Measurements from ENCODE around the gene RAB9A.

Gene RAB9A

GRCh38 chrX:13687203-13687602 is 1.7 kb upstream of the RAB9A start:
- no peaks in the 10 kb centered on the region for H3K9me3 ChIP-seq (ENCODE audit: control insufficient read depth, insufficient read depth, low read length)
- no peak overlapping the region for H3K9ac ChIP-seq (ENCODE audit: low read depth, low read length)
- H3K36me3 ChIP-seq (ENCODE audit: insufficient read depth, low read length), result no peaks in the 10 kb centered on the region
- H3K4me1 ChIP-seq (ENCODE audit: insufficient read depth, low read length), result no peaks in the 10 kb centered on the region

GRCh38 chrX:13688384-13688957 is 457 bp upstream of the RAB9A start:
- no peaks in the 10 kb centered on the region for H3K36me3 ChIP-seq (ENCODE audit: insufficient read depth, low read length)
- H3K9me3 ChIP-seq (ENCODE audit: control insufficient read depth, insufficient read depth, low read length), result no peaks in the 10 kb centered on the region
- peak overlapping the region; percentile 47; the same call in 1 of the 2 replicates for H3K9ac ChIP-seq (ENCODE audit: low read depth, low read length)
- peaks cover 11% of the 10 kb centered on the region for H3K4me1 ChIP-seq (ENCODE audit: insufficient read depth, low read length)

- Histone ChIP-seq H3K9ac (ENCODE audit: low read depth, low read length) (peak overlapping the region; percentile 77), H3K36me3 (ENCODE audit: insufficient read depth, low read length) (no peaks in the 10 kb centered on the region), H3K9me3 (ENCODE audit: control insufficient read depth, insufficient read depth, low read length) (no peaks in the 10 kb centered on the region), H3K4me1 (ENCODE audit: insufficient read depth, low read length) (peaks cover 22% of the 10 kb centered on the region)
Measured at GRCh38 chrX:13689741-13690211, 848 bp downstream of the RAB9A start.

DNA sequence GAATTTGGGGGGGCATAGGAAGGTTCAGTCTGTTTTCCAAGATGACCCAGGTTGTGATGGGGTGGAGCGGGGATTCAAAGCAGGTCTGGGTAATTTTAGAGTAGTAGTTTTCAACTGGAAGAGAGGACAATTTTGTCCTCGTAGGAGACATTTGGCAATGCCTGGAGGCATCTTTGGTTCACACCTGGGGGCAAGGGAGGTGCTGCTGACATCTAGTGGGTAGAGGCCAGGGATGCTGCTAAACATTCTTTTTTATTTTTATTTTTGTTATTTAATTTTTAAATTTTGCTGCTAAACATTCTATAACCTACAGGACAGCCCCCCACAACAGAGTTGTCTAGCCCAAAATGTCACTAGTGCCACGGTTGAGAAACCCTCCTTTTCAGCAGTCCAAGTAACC is 1.9 kb downstream of the RAB9A start:
- no peaks in the 10 kb centered on the region for H3K9me3 ChIP-seq (ENCODE audit: control insufficient read depth, insufficient read depth, low read length)
- 0 out of 2 replicates have a peak overlapping the region, but pooled peaks have one; percentile 77 for H3K9ac ChIP-seq (ENCODE audit: low read depth, low read length)

DNA sequence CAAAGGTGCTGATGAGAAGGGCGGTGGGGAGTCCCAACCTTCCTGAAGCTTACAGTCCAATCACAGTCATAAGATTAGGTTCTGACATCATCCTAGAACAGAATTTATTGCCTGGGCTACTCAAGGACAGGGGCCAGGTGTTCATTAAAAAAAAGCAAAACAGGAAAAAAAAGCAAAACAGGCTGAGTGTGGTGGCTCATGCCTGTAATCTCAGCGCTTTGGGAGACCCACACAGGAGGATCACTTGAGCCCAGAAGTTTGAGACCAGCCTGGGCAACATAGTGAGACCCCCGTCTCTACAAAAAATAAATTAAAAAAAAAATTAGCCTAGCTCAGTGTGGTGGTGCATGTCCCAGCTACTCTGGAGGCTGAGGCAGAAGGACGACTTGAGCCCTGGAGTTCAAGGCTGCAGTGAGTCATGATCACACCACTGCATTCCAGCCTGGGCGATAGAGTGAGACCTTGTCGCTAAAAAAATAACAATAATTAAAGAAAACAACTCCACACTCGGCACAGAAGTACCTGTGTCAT is 3.0 kb downstream of the RAB9A start:
- Histone ChIP-seq H3K4me1 (ENCODE audit: insufficient read depth, low read length) (peaks cover 25% of the 10 kb centered on the region), H3K9me3 (ENCODE audit: control insufficient read depth, insufficient read depth, low read length) (no peaks in the 10 kb centered on the region), H3K9ac (ENCODE audit: low read depth, low read length) (no peak overlapping the region), H3K36me3 (ENCODE audit: insufficient read depth, low read length) (no peaks in the 10 kb centered on the region)

More for the DNA sequence above, 1.9 kb downstream of the RAB9A start:
- peaks cover 25% of the 10 kb centered on the region for H3K4me1 ChIP-seq (ENCODE audit: insufficient read depth, low read length)
- no peaks in the 10 kb centered on the region for H3K36me3 ChIP-seq (ENCODE audit: insufficient read depth, low read length)

GRCh38 chrX:13692771-13693231 is 3.9 kb downstream of the RAB9A start:
- Histone ChIP-seq H3K36me3 (ENCODE audit: insufficient read depth, low read length) (no peaks in the 10 kb centered on the region), H3K9ac (ENCODE audit: low read depth, low read length) (no peak overlapping the region), H3K4me1 (ENCODE audit: insufficient read depth, low read length) (peaks cover 28% of the 10 kb centered on the region), H3K9me3 (ENCODE audit: control insufficient read depth, insufficient read depth, low read length) (no peaks in the 10 kb centered on the region)

- Histone ChIP-seq H3K9me3 (ENCODE audit: control insufficient read depth, insufficient read depth, low read length) (no peaks in the 10 kb centered on the region), H3K9ac (ENCODE audit: low read depth, low read length) (no peak overlapping the region), H3K36me3 (ENCODE audit: insufficient read depth, low read length) (no peaks in the 10 kb centered on the region), H3K4me1 (ENCODE audit: insufficient read depth, low read length) (peaks cover 33% of the 10 kb centered on the region)
Measured at GRCh38 chrX:13693341-13693961, 4.5 kb downstream of the RAB9A start.

GRCh38 chrX:13694359-13694758 is 5.4 kb downstream of the RAB9A start:
- H3K36me3 ChIP-seq (ENCODE audit: insufficient read depth, low read length), result no peaks in the 10 kb centered on the region
- H3K4me1 ChIP-seq (ENCODE audit: insufficient read depth, low read length), result peaks cover 40% of the 10 kb centered on the region
- no peak overlapping the region for H3K9ac ChIP-seq (ENCODE audit: low read depth, low read length)
- no peaks in the 10 kb centered on the region for H3K9me3 ChIP-seq (ENCODE audit: control insufficient read depth, insufficient read depth, low read length)

DNA sequence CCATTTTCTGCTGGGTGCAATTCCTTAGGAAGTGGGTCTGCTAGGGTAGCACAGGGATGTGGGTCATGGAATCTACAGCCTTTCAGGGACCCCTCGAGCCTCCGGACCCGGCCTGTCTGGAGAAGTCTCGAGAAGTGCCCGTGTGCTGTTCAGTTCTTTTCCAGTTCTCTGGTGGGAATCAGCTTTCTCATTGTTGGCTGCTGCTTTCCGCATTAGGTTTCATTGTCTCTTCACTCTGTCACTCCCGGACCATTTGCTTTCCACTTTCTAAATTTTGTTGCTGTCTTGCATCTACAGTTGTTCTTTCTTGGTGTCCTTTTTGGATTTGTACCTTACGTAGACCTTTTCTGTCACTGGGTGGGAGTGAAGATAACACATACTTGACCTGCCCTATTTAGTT is 6.1 kb downstream of the RAB9A start:
- Histone ChIP-seq H3K4me1 (ENCODE audit: insufficient read depth, low read length) (peaks cover 41% of the 10 kb centered on the region), H3K9me3 (ENCODE audit: control insufficient read depth, insufficient read depth, low read length) (no peaks in the 10 kb centered on the region), H3K36me3 (ENCODE audit: insufficient read depth, low read length) (no peaks in the 10 kb centered on the region), H3K9ac (ENCODE audit: low read depth, low read length) (no peak overlapping the region)

GRCh38 chrX:13695601-13696115 is 6.7 kb downstream of the RAB9A start:
- Histone ChIP-seq H3K9me3 (ENCODE audit: control insufficient read depth, insufficient read depth, low read length) (no peaks in the 10 kb centered on the region), H3K36me3 (ENCODE audit: insufficient read depth, low read length) (no peaks in the 10 kb centered on the region), H3K9ac (ENCODE audit: low read depth, low read length) (no peak overlapping the region), H3K4me1 (ENCODE audit: insufficient read depth, low read length) (peaks cover 41% of the 10 kb centered on the region)

DNA sequence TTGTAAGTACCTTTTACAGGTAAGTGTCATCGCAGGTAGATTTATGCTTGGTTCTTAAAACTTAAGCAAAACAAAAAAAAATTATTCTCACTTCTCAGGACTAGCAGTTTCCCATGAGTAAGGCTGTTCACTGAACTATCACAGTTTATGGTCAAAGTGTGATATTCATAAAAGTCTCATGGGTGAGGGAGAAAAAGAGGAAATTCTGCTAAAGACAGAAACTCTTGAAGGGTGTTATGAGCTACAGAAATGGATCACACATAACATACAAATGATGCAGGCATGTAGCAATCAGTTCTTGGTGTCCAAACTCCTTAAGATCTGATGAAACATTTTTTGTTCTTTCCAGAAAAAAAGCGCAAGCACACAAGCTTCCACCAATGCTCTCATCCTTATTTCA is 8.5 kb downstream of the RAB9A start:
- Histone ChIP-seq H3K36me3 (ENCODE audit: insufficient read depth, low read length) (no peaks in the 10 kb centered on the region), H3K4me1 (ENCODE audit: insufficient read depth, low read length) (peaks cover 40% of the 10 kb centered on the region), H3K9me3 (ENCODE audit: control insufficient read depth, insufficient read depth, low read length) (no peaks in the 10 kb centered on the region), H3K9ac (ENCODE audit: low read depth, low read length) (no peak overlapping the region)

DNA sequence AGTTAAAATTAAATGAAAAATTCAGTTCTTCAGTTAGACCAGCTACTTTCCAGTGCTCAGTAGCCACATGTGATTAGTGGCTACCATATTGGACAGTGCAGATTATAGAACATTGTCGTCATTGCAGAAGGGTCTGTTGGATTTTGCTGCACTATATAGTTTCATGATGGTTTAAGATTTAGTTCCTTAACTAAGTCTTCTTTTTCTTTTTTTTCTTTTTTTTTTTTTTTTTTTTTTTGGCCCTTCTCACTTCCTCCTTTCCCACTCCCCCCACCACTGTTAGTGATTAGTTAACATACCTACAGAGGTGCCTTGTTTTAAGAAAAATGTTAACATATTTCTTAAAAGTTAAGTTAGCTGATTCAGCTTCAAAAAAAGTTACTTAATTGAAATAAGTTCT is 9.0 kb downstream of the RAB9A start:
- no peak overlapping the region for H3K9ac ChIP-seq (ENCODE audit: low read depth, low read length)
- no peaks in the 10 kb centered on the region for H3K9me3 ChIP-seq (ENCODE audit: control insufficient read depth, insufficient read depth, low read length)
- no peaks in the 10 kb centered on the region for H3K36me3 ChIP-seq (ENCODE audit: insufficient read depth, low read length)
- peaks cover 35% of the 10 kb centered on the region for H3K4me1 ChIP-seq (ENCODE audit: insufficient read depth, low read length)

DNA sequence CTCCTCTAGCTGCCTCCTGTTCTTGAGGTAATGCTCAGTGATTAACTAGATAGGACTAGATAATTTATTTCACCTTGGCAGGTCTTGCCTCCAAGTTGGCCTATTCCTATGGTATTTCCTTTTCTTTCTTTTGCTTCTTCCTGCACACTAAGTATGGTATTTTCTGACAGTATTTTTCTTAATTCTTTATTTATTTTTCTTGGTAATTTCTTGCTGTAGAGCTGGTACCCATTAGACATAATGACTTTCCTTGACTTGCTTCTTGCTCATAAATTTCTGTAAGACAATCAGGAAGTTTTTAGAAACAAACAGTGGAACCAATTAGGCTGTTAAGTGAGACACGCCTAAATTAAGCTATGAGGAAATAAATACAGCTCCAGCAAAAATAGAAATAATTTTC is 9.5 kb downstream of the RAB9A start:
- Histone ChIP-seq H3K36me3 (ENCODE audit: insufficient read depth, low read length) (no peaks in the 10 kb centered on the region), H3K4me1 (ENCODE audit: insufficient read depth, low read length) (peaks cover 31% of the 10 kb centered on the region), H3K9me3 (ENCODE audit: control insufficient read depth, insufficient read depth, low read length) (no peaks in the 10 kb centered on the region), H3K9ac (ENCODE audit: low read depth, low read length) (no peak overlapping the region)

DNA sequence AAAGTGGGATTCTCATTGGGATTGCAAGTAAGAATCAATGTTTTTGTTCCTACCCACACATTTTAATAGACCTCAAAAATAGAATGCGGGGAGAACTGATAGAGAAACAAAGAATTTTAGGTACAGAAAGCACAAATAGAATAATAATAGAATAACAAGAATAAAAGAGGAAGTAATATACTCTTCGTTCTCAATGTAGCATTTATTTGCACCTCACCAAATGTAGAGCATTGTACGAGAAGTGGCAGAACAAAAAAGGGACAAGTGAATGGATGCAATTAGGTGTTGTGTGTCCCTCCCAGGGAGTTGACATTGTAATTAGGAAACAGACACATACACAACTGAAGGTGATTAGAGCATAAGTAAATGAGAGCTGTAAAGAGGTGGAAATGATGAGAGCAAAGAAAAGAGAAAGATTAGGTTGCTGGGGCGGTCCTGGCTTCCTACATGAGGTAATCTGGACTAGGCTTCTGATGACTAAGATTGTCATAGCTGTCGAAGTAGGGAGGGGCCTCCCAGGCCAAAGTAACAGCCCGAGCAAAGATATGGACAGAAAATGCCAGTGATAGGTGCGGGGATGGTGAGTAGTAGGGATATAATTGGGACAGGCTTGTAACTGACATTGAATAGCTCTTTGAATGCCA is 10.4 kb downstream of the RAB9A start:
- Histone ChIP-seq H3K9me3 (ENCODE audit: control insufficient read depth, insufficient read depth, low read length) (no peaks in the 10 kb centered on the region), H3K9ac (ENCODE audit: low read depth, low read length) (no peak overlapping the region), H3K4me1 (ENCODE audit: insufficient read depth, low read length) (peaks cover 23% of the 10 kb centered on the region), H3K36me3 (ENCODE audit: insufficient read depth, low read length) (no peaks in the 10 kb centered on the region)
